Trophoblast cell (in vitro differentiated cells and primary cell): ENCODE data around the gene PTRH1.

Source experiments
- DNase-seq, 2 donors: peaks; one replicate each; pipeline ENCODE4 v3.0.0-alpha.2; 2016
- H2AFZ ChIP-seq: 2 replicates; pipeline ENCODE4 v1.6.1; 2013; ENCODE audit warnings: low read length, moderate library complexity, mild to moderate bottlenecking; ENCODE audit not compliant: insufficient read depth, poor library complexity
- H2AK5ac ChIP-seq: 2 replicates; pipeline ENCODE4 v1.6.1; 2013; ENCODE audit warnings: mild to moderate bottlenecking, low read length
- H2BK120ac ChIP-seq: 2 replicates; pipeline ENCODE4 v1.6.1; 2013; ENCODE audit warnings: low read length, mild to moderate bottlenecking, moderate library complexity; ENCODE audit not compliant: insufficient read depth, poor library complexity
- H2BK12ac ChIP-seq: 2 replicates; pipeline ENCODE4 v1.6.1; 2013; ENCODE audit warnings: mild to moderate bottlenecking, low read length, moderate library complexity
- H2BK5ac ChIP-seq: 2 replicates; pipeline ENCODE4 v1.6.1; 2013; ENCODE audit warnings: low read length, low read depth, moderate library complexity, mild to moderate bottlenecking; ENCODE audit not compliant: poor library complexity
- H3K14ac ChIP-seq: 2 replicates; pipeline ENCODE4 v1.6.1; 2013; ENCODE audit warnings: mild to moderate bottlenecking, low read length
- H3K18ac ChIP-seq: 2 replicates; pipeline ENCODE4 v1.6.1; 2013; ENCODE audit warnings: mild to moderate bottlenecking, low read length
- H3K23ac ChIP-seq: 2 replicates; pipeline ENCODE4 v1.6.1; 2013; ENCODE audit warnings: low read length
- H3K27ac ChIP-seq: 2 replicates; pipeline ENCODE4 v1.5.1; 2013; ENCODE audit warnings: low read depth, mild to moderate bottlenecking, inconsistent platforms, low read length, moderate library complexity
- H3K27me3 ChIP-seq: 2 replicates; pipeline ENCODE4 v1.6.1; 2013; ENCODE audit warnings: inconsistent platforms, mild to moderate bottlenecking, low read length, moderate library complexity; ENCODE audit not compliant: insufficient read depth
- H3K36me3 ChIP-seq, 2 experiments: 1 replicate in 1 of 2; 2 replicates in 1 of 2; pipeline ENCODE4 v1.6.1; 2013; ENCODE audit warnings: low read length in 2 of 2, mild to moderate bottlenecking in 2 of 2, moderate library complexity in 1 of 2; ENCODE audit not compliant: insufficient read depth in 2 of 2, control insufficient read depth in 1 of 2
- H3K4ac ChIP-seq: 2 replicates; pipeline ENCODE4 v1.6.1; 2013; ENCODE audit warnings: low read depth, mild to moderate bottlenecking, low read length, moderate library complexity
- H3K4me1 ChIP-seq, 2 experiments: 1 replicate in 1 of 2; 2 replicates in 1 of 2; pipeline ENCODE4 v1.6.1; 2013; ENCODE audit warnings: low read length in 2 of 2, mild to moderate bottlenecking in 2 of 2, moderate library complexity in 1 of 2; ENCODE audit not compliant: insufficient read depth in 2 of 2, control insufficient read depth in 1 of 2
- H3K4me2 ChIP-seq: 2 replicates; pipeline ENCODE4 v1.6.1; 2013; ENCODE audit warnings: inconsistent platforms, mild to moderate bottlenecking, low read length, moderate library complexity
- H3K4me3 ChIP-seq: 2 replicates; pipeline ENCODE4 v1.5.1; 2013; ENCODE audit warnings: mild to moderate bottlenecking, low read depth, low read length, inconsistent platforms
- H3K79me1 ChIP-seq: one replicate; pipeline ENCODE4 v1.6.1; 2013; ENCODE audit warnings: low read length
- H3K79me2 ChIP-seq: 2 replicates; pipeline ENCODE4 v1.6.1; 2013; ENCODE audit warnings: low read length, mild to moderate bottlenecking; ENCODE audit not compliant: control insufficient read depth, insufficient read depth, poor library complexity
- H3K9ac ChIP-seq: 2 replicates; pipeline ENCODE4 v1.6.1; 2013; ENCODE audit warnings: mild to moderate bottlenecking, low read length
- H3K9me3 ChIP-seq: 2 replicates; pipeline ENCODE4 v1.6.1; 2013; ENCODE audit warnings: low read depth, mild to moderate bottlenecking, control low read depth, inconsistent platforms, low read length; ENCODE audit not compliant: insufficient read depth
- H4K12ac ChIP-seq: 2 replicates; pipeline ENCODE4 v1.6.1; 2013; ENCODE audit warnings: low read depth, mild to moderate bottlenecking, low read length, moderate library complexity
- H4K8ac ChIP-seq: 2 replicates; pipeline ENCODE4 v1.6.1; 2013; ENCODE audit warnings: low read depth, mild to moderate bottlenecking, low read length, moderate library complexity
- H4K91ac ChIP-seq: one replicate; pipeline ENCODE4 v1.6.1; 2013; ENCODE audit warnings: low read depth, mild to moderate bottlenecking, low read length, moderate library complexity
- WGBS: extraction: QIAGEN DNeasy Blood & Tissue Kit; methylation state at CpG from one replicate; pipeline ENCODE4 v1.1.7; 2013; ENCODE audit warnings: missing lambda C conversion rate; ENCODE audit not compliant: insufficient read length, insufficient coverage; ENCODE audit errors: extremely low coverage; 5-methylcytosine and 5-hydroxymethylcytosine counted together

Gene PTRH1

DNA sequence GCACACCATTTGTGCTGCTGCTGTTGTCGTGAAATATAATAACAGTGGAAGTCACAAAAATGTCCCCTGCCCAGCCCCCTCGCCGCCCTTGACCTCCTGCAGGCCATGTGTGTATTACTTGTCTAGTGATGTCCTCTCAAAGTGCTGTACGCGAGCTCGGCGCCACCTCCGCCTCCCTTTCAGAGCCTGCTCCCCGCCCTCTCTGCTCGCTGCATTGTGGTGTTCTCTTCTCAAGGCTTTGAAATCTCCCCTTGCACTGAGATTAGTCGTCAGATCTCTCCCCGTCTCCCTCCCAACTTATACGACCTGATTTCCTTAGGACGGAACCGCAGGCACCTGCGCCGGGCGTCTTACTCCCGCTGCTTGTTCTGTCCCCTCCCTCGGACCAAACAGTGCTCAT, 23.4 kb downstream of the PTRH1 start:
- Histone ChIP-seq H3K4ac (no peak overlapping the region), H3K18ac (no peak overlapping the region), H4K8ac (no peak overlapping the region), H3K4me3 (no peak overlapping the region), H3K4me2 (no peak overlapping the region), H2BK12ac (no peak overlapping the region), H2BK120ac (no peak overlapping the region), H3K9me3 (no peaks in the 10 kb centered on the region), H3K9ac (no peak overlapping the region), H3K23ac (no peak overlapping the region), H3K14ac (no peak overlapping the region), H4K91ac (no peak overlapping the region), H3K27ac (no peak overlapping the region), H3K36me3 (peaks cover 11 to 15% of the 10 kb centered on the region in 2 experiments), H2BK5ac (no peak overlapping the region), H4K12ac (no peak overlapping the region), H2AK5ac (no peak overlapping the region), H3K4me1 (peaks cover 0 to 2% of the 10 kb centered on the region in 2 experiments), H3K79me2 (no peaks in the 10 kb centered on the region), H3K27me3 (no peaks in the 10 kb centered on the region), H2AFZ (no peak overlapping the region), H3K79me1 (no peaks in the 10 kb centered on the region)
- no CpG with 5 or more reads among the region's 20 CpGs for WGBS
- DNase-seq: no peak

GRCh38 chr9:127690735-127691134, 24.7 kb downstream of the PTRH1 start:
- H4K12ac ChIP-seq: no peak overlapping the region
- no CpG with 5 or more reads among the region's 10 CpGs for WGBS
- H2BK12ac ChIP-seq: no peak overlapping the region
- H3K36me3 ChIP-seq: peaks cover 11 to 15% of the 10 kb centered on the region in 2 experiments
- no peaks in the 10 kb centered on the region for H3K79me2 ChIP-seq
- no peak overlapping the region for H3K18ac ChIP-seq
- no peaks in the 10 kb centered on the region for H3K9me3 ChIP-seq
- H2AK5ac ChIP-seq: no peak overlapping the region
- no peaks in the 10 kb centered on the region for H3K79me1 ChIP-seq
- H3K4me3 ChIP-seq: no peak overlapping the region
- H3K27me3 ChIP-seq: no peaks in the 10 kb centered on the region
- no peak overlapping the region for H3K23ac ChIP-seq
- no peak overlapping the region for H4K8ac ChIP-seq
- peaks cover 8 to 10% of the 10 kb centered on the region in 2 experiments for H3K4me1 ChIP-seq
- no peak overlapping the region for H3K14ac ChIP-seq
- H3K4ac ChIP-seq: no peak overlapping the region
- H2BK5ac ChIP-seq: no peak overlapping the region
- H3K27ac ChIP-seq: no peak overlapping the region
- no peak for DNase-seq
- no peak overlapping the region for H2AFZ ChIP-seq
- H4K91ac ChIP-seq: no peak overlapping the region
- H3K4me2 ChIP-seq: no peak overlapping the region
- no peak overlapping the region for H2BK120ac ChIP-seq
- H3K9ac ChIP-seq: no peak overlapping the region

DNA sequence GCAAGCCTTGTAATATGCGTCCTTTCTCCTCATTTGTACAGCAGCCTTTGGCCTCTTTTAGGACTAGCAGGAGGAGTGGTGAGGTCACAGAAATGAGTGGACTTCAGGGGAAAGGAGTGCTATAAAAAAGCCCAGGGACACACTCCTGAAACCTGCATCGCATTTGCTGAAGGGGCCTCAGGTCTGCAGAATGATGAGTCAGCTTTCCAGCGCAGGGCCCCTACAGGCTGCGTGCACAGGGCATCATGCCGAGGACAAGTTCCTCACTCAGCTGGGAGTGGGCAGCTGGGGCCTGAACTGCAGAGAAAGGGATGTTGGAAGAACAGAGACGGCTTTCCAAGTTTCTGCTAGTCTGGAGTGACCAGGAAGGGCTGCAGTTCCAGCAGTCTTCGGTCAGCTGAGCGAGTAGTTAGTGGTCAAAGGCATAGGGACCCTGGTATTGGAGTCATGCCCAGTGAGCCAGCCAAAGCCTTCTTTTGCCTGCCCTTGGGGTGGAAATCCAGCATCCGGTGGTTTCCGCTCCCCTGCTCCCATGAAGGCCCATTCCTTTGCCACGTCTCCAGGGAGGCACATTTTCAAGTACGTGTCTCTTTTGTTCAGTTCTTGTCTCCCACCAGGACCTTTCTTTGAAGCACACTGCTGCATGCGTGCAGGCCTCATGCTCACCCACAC, 26.0 kb downstream of the PTRH1 start:
- Histone ChIP-seq H3K4me1 (peaks cover 15 to 19% of the 10 kb centered on the region in 2 experiments), H3K18ac (no peak overlapping the region), H4K91ac (no peak overlapping the region), H3K4me2 (no peak overlapping the region), H3K79me1 (peaks cover 4% of the 10 kb centered on the region), H2BK120ac (no peak overlapping the region), H2BK5ac (no peak overlapping the region), H3K79me2 (no peaks in the 10 kb centered on the region), H3K4ac (no peak overlapping the region), H2AK5ac (no peak overlapping the region), H3K27ac (no peak overlapping the region), H3K36me3 (peaks cover 11 to 15% of the 10 kb centered on the region in 2 experiments), H2AFZ (no peak overlapping the region), H3K9me3 (no peaks in the 10 kb centered on the region), H3K14ac (no peak overlapping the region), H2BK12ac (no peak overlapping the region), H3K9ac (no peak overlapping the region), H4K12ac (no peak overlapping the region), H4K8ac (no peak overlapping the region), H3K23ac (no peak overlapping the region), H3K27me3 (no peaks in the 10 kb centered on the region), H3K4me3 (no peak overlapping the region)
- WGBS: no CpG with 5 or more reads among the region's 13 CpGs
- no peak for DNase-seq

DNA sequence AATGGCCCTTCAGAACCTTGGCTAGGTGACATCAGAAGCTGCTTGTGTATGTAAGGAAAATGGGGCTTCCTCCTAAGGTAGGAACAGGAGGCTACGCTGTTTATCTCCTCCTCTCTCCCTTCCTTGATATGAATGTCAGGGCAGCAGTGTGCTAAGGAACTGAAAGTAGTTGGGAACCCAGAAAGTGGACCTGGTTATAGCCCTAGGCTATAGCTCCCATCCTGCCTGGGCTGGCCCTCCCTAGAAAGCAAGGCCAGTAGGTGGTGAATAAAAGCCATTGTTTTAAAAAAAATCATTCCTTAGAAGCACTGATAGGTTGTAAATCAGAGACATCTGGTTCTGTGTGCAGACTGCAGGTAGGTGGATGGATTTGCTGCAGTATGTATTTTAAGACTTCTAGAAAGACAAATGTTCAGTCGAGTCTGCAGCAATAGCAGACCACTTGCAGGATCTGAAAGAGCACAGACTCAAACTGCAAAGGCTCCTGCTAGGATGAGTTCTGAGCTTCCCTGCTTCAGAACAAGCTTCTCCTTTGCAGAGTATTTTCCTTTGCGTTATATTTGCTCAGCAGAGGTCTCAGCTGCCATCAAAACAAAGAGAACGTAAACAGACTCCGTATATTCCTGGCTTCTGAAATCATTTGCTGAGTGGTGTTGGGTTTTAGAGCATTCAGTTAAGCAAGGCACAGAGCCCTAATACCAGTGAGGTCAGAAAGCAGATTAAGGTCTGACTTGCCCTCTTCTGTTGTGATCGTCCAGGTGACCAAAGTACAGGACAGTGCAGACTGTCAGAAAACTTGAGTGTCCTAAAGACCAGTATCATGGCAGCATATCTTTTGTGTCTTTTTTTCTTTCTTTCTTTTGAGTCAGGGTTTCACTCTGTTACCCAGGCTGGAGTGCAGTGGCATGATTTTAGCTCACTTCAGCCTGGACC, 28.7 kb downstream of the PTRH1 start:
- WGBS: no CpG with 5 or more reads among the region's 6 CpGs
- Histone ChIP-seq H4K91ac (no peak overlapping the region), H3K27me3 (no peaks in the 10 kb centered on the region), H3K18ac (no peak overlapping the region), H3K4me2 (no peak overlapping the region), H3K36me3 (peaks cover 17 to 21% of the 10 kb centered on the region in 2 experiments), H3K27ac (no peak overlapping the region), H2BK5ac (no peak overlapping the region), H3K4me3 (no peak overlapping the region), H3K79me2 (no peaks in the 10 kb centered on the region), H2BK12ac (no peak overlapping the region), H4K12ac (no peak overlapping the region), H3K79me1 (peaks cover 11% of the 10 kb centered on the region), H3K4me1 (peaks cover 23 to 31% of the 10 kb centered on the region in 2 experiments), H3K9ac (no peak overlapping the region), H4K8ac (no peak overlapping the region), H3K14ac (no peak overlapping the region), H3K9me3 (peaks cover 2% of the 10 kb centered on the region), H2AFZ (no peak overlapping the region), H2BK120ac (no peak overlapping the region), H3K23ac (no peak overlapping the region), H3K4ac (no peak overlapping the region), H2AK5ac (no peak overlapping the region)
- no peak for DNase-seq
